NCI-H1436 treated with DMSO at 0.1 percent for 48 hours (cell line): ENCODE measurements around the gene ACO2.
"Not testable (repeated sequence)": the region's sequence is repeated elsewhere in the genome, so short reads cannot be mapped to it uniquely, and the experiment has no call there.

Experiments used
- DNase-seq: peaks from one replicate; lab custom pipeline; 2025; lab: John Stamatoyannopoulos, UW

Gene ACO2

DNA sequence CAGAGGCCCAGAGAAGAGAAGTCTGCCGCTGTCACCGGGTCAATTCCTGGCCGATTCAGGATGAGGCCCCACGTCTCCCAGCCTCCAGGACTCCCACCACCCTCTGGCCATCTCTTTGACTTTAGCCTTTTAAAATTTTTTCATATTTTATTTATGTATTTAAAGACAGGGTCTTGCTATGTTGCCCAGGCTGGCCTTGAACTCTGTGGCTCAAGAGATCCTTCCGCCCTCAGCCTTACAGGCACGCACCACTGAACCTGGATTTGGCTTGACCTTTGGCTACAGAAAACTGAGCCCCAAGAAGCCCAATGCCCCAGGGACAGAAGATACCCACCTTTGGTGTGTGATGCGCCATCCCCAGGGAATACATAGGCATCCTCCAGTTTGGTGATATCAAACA lies 71.4 kb downstream of the ACO2 start:
- DNase-seq, result no peak

DNA sequence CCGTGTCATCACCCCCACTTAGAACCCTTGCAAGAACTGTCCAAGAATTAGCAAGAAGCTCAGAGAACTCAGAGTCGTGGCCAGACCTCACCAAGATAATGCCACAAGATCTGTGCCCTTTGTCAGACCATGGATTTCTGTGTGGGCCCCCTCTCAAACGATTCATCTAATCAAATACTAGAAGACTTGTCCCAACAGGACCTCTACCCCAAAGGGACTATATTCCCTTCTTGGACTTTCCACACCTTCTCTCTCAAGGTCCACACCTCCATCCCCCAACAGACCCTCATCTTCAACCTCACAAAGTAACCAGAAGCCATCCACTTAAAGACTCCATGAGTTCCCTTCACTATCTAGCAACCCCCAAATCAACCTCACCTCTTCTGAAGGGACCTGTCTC lies 72.6 kb downstream of the ACO2 start:
- DNase-seq, result no peak

DNA sequence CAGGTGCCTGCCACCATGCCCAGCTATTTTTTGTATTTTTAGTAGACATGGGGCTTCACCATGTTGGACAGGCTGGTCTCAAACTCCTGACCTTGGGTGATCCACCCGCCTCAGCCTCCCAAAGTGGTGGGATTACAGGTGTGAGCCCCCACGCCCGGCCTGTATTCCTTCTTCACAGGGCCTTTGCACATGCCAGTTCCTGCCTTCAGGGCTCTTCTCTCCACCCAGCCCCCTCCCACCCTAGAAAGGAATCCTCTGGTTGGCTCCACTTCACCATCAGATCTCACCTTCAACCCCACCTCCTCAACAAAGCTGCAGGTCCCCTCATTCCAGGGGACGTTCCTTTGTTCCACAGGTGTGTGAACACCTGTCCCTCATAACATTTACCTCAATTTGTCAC lies 73.3 kb downstream of the ACO2 start:
- DNase-seq, result no peak

DNA sequence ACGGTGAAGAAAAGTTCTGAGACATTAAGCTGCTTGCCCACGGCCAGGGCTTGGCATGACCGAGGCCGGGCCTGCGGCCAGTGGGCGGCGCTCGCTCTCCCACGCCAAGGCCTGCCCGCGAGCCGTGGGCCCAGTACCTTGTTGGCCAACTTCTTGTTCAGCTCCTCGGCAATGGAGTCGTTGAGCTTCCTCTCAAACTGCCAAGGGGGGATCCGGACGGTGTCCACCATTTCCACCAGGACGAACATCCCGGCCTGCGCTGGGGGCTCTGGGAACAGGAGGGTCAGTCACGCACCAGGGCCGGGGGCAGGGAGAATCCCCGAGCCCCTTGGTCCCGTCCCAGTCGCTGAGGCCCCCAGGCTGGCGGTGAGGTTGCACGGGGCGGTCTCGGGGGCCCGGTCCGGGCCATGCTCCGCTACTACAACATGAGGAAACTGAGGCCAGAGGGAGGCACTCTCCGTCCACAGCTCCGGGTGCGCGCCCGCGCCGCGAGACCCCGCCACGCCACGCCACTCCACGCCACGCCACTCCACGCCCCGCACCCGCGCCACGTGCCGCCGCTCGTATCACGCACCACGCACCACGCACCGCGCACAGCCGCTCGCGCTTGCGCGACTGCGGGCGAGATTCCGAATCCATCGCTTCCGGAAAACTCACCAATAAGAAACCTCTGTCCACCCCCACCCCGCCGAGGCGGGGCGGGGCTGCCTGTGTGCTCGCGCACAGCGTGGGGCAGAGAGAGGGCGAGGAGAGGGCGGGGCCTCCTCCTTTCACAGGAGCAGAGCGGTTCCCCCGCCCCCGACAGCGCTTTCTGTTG lies 75.1 kb downstream of the ACO2 start, which contains the start of gene POLR3H:
Gene POLR3H (minus strand): TSS at position 617 of the 817 bp plus-strand sequence. CDS start 369 bp downstream, at position 248.
- DNase-seq, result peak; percentile 75

DNA sequence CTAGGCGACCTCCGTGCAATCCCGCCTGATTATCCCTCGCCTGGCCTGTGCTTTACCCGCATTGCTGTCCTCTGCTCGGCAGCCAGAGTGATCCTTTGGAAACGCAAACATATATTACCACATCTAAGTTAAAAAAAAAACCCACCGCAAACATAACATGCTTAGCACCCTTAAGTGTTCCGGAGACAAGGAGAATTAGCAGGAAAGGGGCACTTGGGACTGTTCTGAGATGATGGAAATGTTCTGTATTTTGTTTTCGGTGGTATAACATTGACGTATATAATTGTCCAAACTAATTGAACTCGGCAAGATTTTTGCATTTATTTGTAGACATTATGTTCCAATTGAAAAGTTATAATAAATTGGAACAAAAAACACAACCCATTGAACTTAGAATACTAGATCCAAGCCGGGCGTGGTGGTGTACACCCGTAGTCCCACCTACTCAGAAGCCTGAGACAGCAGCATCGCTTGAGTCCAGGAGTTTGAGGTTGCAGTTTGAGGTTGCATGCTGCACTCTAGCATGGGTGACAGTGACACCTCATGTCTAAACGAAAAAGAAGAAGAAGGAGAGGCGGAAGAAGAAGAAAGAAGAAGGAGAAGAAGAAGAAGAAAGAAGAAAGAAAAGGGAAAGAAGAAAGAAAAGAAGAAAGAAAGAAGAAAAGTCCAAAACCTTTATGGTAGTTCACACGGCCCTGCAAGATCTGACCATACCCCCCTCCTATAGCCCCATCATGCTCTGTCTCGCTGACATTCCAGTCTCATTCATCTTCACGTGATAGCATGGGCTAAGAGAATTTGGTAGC lies 76.0 kb downstream of the ACO2 start:
- no peak for DNase-seq

DNA sequence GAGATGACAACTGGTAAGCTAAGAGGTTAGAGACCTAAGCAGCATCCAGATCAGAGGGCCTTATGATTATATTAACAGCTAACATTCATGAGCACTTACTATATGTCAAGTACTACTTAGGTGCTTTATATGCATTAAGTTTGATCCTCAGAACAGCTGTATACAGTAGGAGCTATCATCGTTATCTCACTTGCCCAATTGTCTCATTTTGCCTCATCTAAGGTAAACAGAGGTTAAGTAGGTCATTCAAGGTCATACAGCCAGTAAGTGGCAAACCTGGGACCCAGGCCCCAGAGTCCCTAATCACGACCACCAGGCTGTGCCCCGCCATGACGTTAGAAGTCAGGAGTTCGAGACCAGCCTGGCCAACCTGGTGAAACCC lies 79.9 kb downstream of the ACO2 start:
- DNase-seq, result no peak

DNA sequence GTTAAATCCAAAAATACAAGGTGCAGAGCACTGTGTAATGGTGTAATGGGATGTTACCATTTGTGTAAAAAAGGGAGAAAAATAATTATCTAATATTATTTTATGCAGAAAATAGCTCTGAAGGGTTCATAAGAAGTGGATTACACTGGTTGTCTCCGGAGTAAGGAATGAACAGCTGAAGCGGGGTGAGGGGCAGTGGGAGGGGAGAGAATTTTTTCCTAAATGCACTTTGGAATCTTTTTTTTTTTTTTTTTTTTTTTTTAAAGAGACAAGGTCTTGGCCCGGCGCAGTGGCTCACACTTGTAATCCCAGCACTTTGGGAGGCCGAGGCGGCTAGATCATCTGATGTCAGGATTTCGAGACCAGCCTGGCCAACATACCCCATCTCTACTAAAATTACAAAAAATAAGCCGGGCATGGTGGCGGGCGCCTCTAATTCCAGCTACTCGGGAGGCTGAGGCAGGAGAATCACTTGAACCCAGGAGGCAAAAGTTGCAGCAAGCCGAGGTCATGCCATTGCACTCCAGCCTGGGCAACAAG lies 82.1 kb downstream of the ACO2 start:
- DNase-seq, result no peak

DNA sequence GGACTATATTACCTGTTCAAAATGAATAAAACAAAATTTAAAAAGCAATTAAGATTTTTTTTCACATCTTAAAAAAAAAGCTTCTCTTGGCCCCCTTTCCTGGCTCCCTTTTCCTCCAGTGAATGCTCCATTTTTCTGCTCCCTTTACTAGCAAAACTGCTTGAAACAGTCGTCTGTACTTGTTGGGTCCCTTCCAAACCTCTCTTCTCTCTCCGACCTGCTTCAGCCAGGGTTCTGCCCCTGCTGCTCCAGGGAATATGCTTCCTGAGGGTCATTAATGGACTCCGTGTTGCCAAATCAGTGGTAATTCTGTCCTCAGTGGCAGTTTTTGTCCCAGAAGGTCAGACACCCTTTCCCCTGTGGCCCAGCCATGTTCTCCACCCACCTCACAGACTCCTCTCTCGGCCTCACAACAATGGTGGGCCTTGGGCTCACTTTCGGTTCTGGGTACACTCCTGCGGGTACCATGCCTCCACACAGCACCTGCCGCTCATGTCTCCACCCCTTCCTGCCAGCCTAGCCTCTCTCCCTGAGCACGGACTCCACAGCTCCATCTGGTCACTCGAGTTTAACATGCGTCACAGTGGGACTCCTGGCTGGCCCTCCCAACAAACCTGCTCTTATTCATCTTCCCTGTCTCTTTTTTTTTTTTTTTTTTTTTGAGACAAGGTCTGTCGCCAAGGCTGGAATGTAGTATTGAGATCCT lies 83.1 kb downstream of the ACO2 start:
- DNase-seq, result no peak

DNA sequence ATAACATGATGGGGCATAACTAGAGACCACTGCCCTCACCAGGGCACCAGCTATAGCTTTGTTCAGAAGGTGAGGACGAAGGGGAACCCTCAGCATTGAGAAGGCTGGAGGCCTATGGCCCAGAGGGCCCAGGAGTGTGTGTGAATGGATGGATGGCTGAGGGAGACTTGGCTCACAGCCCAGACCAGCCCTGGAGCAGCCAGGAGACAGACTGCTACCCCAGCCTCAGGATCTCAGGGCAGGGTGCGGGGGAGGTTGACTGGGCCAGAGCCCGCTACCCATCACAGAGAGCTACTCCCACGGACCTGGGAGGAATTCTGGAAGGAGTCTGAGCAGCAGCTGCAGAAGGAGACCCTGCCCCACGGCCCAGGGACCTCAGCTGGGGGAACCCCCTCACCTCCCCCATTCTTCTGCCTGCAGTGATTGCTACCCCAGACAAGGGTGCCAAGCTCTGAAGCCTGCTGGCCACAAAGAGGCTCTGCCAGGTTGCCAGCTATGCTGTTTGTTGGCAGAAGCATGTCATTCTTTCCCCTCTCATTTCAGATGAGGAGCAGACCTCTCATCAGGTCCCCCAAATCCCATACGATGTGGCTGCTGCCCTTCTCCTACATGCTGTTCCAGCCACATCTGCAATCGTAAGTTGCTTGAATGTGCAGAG lies 86.5 kb downstream of the ACO2 start:
- no peak for DNase-seq

DNA sequence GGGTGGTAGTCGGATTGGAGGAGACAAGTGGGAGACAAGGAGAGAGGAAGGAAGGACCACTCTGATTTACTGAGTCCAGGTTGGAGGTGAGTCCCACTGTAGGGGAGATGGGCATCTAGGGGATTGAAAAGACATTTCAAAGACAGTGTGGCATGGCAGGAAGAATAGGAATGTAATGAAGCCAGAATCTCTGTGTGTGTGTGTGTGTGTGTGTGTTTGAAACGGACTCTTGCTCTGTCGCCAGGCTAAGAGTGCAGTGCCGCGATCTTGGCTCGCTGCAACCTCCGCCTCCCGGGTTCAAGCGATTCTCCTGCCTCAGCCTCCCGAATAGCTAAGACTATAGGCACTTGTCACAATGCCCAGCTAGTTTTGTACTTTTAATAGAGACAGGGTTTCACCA lies 87.6 kb downstream of the ACO2 start:
- DNase-seq, result no peak

DNA sequence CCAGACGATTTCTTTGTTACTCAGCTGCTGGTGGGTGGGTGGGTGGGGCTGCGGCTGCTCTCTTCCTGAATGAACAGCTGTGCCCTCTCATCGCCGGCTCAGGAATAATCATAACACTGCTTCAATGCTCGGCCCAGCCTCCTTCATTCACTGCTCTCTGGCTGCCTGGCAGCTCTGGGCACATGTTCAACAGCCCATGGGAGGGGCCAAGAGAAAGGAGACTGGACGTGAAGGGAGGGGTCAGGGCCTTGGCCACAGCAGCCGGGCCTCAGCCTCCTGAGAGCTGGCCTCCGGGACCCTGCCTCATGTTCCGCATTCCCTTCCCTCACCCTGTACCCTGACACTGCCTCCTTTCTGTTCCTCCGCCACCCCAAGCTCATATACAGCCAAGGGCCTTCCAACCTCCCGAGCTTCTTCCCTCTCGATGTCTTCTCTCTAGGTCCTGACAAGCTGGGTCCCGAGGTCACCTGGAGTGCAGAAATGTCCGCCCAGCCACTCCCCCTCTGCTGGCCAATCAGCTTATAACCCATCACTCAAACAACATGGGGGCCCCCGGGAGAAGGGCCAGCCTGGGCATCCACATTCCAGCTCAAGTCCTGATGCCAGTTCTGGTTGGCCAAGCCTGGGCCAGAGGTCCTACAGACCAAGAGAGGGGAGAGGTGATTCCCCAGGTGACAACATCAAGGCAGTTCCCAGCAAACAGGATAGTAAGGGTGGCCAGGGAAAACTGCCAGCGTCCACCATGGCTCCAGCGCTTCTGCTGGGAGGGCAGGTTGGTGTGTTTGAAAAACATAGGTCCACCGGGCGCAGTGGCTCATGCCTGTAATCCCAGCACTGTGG lies 88.7 kb downstream of the ACO2 start:
- no peak for DNase-seq

DNA sequence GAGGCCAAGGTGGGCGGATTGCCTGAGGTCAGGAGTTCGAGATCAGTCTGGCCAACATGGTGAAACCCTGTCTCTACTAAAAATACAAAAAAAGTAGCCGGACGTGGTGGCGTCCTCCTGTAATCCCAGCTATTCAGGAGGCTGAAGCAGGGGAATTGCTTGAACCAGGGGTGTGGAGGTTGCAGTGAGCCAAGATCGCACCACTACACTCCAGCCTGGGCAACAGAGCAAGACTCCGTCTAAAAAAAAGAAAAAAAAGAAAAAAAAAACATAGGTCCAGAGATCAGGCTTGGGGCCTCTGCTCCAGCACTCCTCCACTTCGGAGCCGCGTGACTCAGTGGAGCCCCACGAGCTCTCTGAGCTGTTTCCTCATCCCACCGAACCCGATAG lies 89.3 kb downstream of the ACO2 start:
- DNase-seq, result not testable (repeated sequence)

DNA sequence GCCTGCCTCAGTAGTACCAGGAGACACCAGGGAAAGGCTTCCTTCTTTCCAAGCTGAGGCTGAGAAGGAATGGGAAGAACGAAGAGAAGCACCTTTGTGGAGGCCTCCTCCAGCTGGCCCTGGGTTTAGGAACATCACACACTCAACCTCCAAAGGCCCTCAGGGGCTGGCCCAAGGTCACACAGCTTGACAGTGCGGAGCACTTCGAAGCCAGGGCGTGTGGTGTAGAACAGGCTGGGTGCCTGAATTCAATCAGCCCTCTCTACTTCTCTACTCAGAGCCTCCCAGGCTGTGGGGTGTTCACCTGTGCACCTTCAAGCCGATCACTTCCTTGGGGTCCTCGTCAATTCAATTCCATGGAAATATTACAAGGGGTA lies 91.2 kb downstream of the ACO2 start:
- no peak for DNase-seq

DNA sequence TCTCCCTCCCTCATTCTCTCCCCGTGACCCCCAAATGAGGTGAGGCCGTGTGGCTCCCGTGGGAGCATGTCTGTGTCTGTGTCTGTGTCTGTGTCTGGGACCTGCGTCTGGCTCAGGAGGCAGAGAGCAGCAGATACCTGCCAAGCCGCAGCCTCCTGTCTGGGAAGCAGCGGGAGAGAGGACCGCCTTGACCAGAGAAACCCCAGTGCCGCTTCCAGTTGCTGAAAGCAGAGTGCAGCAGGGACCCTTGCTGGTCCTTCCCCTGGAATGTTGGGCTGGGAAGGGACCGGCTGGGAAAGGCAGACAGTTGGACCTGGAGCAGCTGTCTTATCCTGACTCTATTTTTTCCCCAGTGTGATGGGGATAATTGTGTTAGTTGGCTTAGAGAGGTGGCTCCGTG lies 92.4 kb downstream of the ACO2 start:
- no peak for DNase-seq

DNA sequence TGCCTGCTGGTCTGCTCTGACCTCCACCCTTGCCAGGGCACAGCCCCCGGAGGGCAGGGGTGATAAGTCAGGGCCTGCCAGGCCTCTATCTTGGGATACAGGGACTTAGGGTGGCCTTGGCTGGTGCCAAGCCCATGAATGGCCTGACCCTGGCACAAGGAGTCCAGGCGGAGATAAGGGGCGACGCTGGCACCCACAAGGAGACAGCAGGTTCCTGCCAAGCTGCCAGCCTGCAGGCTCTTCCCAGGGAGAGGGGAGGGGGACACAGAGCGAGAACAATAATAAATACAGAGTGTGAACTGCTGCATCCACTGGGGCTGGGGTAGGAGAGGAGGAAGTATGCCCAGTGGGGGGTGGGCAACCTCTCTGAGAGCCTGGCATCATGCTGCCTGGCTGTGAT lies 92.9 kb downstream of the ACO2 start:
- no peak for DNase-seq

DNA sequence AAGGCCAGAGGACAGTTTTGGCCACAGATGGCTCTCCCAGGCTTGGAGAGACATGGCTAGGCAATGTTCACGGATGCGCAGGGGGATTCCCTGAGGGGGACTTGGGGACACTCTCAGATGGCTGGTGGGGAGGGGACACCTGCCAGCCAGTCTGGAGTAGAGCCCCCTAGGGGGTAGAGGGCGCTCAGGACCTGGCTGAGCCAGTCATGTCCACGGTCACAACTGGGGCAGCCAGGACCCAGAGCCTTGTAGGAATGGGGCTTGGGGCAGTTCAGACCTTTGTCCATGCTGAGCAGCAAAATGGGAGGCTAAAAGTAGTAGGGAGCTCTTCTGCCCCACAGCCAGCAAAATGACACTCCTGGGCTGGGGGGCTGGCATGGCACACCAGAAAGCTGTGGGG lies 93.5 kb downstream of the ACO2 start:
- DNase-seq, result no peak

DNA sequence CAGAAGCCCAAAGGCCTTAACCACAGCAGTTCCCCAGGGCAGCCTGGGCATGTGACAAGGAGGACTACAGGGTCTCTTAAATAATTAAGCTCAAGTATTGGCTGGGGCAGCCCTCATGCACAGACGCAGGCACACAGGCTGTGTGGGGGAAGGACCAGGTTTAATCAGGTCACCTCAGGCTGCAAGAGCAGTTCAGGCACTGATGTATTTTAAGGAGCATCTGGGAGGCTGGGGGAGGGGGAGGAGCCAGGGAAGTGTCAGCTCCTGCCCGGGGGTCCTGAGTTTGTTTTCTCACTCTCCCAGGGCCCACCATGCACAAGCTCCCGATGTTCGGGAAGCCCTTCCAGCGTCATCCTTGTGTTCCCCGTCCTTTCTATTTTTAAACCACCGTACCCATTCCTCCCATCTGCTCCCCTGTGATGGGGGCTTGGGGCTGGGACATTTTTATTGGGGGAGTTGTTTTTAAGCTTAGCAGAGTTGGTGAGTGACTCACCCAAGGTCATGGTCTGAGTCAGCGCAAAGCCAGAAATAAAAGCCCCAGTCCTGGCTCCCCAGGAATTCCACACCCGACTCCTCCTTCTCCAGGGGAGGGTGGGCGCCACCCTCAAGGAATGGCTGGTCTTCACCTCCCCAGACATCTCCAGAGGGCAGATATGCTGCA lies 94.3 kb downstream of the ACO2 start:
- DNase-seq, result no peak

DNA sequence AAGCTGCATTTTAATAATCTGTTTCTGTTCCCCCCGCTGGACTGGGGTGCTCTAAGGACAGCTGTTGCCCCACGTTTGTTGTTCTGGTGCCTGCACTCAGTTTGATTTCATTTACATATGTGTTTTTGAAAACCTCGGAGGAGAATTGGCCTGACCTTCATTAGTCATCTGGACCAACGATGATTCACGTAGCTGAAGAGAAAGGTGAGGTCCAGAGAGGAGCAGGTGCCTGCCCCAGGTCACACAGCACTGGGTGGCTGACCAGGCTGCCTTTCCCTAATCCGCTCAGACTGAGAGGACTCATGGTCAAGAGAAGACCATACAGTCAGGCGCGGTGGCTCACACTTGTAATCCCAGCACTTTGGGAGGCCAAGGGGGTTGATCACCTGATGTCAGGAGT lies 95.6 kb downstream of the ACO2 start:
- no peak for DNase-seq

DNA sequence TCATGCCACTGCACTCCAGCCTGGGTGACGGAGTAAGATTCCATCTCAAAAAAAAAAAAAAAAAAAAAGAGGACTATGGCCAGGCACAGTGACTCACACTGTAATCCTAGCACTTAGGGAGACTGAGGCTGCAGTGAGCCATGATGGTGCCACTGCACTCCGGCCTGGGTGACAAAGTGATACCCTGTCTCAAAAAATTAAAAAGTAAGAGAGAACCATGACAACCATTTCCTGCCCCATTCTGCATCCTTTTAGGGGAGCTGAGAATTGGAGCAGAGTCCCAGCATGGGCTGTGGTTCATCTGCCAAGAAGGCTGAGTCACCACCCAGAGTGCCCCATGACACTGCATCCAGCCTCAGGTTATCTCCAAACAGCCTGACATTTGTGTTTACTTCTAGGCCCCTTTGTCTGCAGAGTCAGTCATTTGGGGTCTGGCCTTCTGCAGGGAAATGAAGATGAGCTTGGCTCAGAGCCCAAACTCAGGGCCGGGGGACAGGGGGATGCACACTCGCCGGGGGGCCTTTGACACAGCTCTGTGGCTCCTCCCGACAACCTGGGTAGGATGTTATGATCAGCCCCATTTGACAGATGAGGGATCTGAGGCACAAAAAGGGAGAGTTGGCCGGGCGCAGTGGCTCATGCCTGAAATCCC lies 96.6 kb downstream of the ACO2 start:
- DNase-seq, result no peak

DNA sequence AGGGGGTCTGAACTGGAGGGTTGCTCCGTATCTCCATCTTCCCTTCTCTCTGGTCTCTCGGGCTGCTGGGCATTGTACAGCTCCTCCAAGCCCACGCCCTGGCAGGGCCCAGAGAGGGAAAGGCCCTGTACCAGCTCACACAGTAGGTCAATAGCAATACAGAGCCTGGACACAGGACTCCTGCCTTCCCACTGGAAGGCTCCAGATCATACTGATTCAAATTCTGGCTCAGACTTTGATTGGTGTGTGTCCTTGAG lies 98.5 kb downstream of the ACO2 start:
- no peak for DNase-seq
